OCI-LY1 (cell line): Measurements from ENCODE around the gene GRIA4.

Experiments used
- EZH2 ChIP-seq: fragments of 200-600 bp; sonication (generic), shearing (Covaris generic); IDR thresholded peaks from 2 replicates; pipeline ENCODE4 v1.8.0; 2017; ENCODE audit warnings: borderline replicate concordance, mixed run types, mild to moderate bottlenecking, antibody characterized with exemption, low read length, moderate library complexity, mixed read lengths
- TF ChIP-seq, protein P1 (sequence below): fragments of 200-600 bp; sonication (generic), shearing (Covaris generic); IDR thresholded peaks from 2 replicates; pipeline ENCODE4 v1.5.1; 2017; ENCODE audit warnings: mild to moderate bottlenecking, antibody characterized with exemption, low read length, moderate library complexity, mixed read lengths

DNA sequence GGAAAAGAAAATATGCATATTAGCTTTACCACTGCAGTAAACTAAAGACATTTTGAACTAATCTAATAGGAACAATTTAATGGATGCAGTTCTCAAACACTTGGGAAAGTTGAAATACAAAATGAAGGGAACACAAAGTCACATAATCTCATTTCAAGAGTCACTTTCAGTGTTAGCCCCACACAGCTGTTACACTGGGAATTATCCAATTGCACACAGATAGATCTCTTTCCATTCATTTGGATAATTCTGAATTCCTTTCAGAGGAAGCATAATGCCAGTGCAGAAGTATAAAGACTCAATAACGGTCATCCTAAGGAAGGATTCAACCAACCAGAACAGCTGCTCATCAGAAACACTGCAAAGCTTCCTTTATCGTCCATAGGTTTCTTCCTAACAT lies 173.3 kb downstream of the GRIA4 start:
- TF ChIP-seq, protein P1, sequence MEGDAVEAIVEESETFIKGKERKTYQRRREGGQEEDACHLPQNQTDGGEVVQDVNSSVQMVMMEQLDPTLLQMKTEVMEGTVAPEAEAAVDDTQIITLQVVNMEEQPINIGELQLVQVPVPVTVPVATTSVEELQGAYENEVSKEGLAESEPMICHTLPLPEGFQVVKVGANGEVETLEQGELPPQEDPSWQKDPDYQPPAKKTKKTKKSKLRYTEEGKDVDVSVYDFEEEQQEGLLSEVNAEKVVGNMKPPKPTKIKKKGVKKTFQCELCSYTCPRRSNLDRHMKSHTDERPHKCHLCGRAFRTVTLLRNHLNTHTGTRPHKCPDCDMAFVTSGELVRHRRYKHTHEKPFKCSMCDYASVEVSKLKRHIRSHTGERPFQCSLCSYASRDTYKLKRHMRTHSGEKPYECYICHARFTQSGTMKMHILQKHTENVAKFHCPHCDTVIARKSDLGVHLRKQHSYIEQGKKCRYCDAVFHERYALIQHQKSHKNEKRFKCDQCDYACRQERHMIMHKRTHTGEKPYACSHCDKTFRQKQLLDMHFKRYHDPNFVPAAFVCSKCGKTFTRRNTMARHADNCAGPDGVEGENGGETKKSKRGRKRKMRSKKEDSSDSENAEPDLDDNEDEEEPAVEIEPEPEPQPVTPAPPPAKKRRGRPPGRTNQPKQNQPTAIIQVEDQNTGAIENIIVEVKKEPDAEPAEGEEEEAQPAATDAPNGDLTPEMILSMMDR: no peak
- no peak for TF ChIP-seq EZH2
